Caco-2 (cell line): ENCODE data around the gene SPACA9. TPM values are rescaled to one million over a fixed set of nuclear protein-coding genes. Genes with fewer than 3 reads are reported as not detected.

Source experiments
- BruUV-seq: library from RNA; stranded (reverse); fragments of 400-500 nt; replicated peaks from 2 replicates; lab custom pipeline; 2021; lab: Mats Ljungman, UMichigan
- CTCF ChIA-PET: fragments of 300-600 bp; sonication (Branson Sonifier 250); formaldehyde crosslinking; loops from one replicate; lab custom pipeline; 2022; ENCODE audit warnings: antibody characterized with exemption; lab: Charles Lee
- POLR2A ChIA-PET: fragments of 300-600 bp; sonication (Branson Sonifier 250); formaldehyde crosslinking; loops from one replicate; lab custom pipeline; 2022; ENCODE audit warnings: antibody characterized with exemption; lab: Charles Lee
- DNase-seq, 2 experiments: peaks; one replicate each; pipeline versions ENCODE4 v3.0.0 to v3.0.0-alpha.2; 2020 to 2022
- H3K27me3 ChIP-seq: replicated peaks from 2 replicates; pipeline ENCODE4 v1.6.0; 2011; ENCODE audit warnings: low read length; ENCODE audit not compliant: control insufficient read depth, insufficient read depth
- H3K36me3 ChIP-seq: 2 replicates; pipeline ENCODE4 v1.5.1; 2011; ENCODE audit warnings: low read length; ENCODE audit not compliant: control insufficient read depth, insufficient read depth
- H3K4me1 ChIP-seq: fragments of 250-450 bp; sonication (Bioruptor Pico); 2 replicates; pipeline ENCODE4 v1.5.1; 2020; ENCODE audit warnings: mild to moderate bottlenecking
- H3K4me3 ChIP-seq: 2 replicates; pipeline ENCODE4 v1.5.1; 2011; ENCODE audit warnings: low read depth, mild to moderate bottlenecking, control low read depth, low read length
- H3K9me3 ChIP-seq: fragments of 250-450 bp; sonication (Bioruptor Pico); 2 replicates; pipeline ENCODE4 v1.5.1; 2020; ENCODE audit warnings: mild to moderate bottlenecking, moderate library complexity
- H3K27ac Mint-ChIP-seq: one replicate; pipeline ENCODE4 v1.8.0; 2022; ENCODE audit warnings: mixed read lengths; ENCODE audit not compliant: unreplicated experiment
- H3K27me3 Mint-ChIP-seq: one replicate; pipeline ENCODE4 v1.8.0; 2022; ENCODE audit warnings: mixed read lengths; ENCODE audit not compliant: insufficient read depth, unreplicated experiment
- H3K36me3 Mint-ChIP-seq: one replicate; pipeline ENCODE4 v1.8.0; 2022; ENCODE audit warnings: mild to moderate bottlenecking, mixed read lengths; ENCODE audit not compliant: insufficient read depth, unreplicated experiment
- H3K4me1 Mint-ChIP-seq: one replicate; pipeline ENCODE4 v1.8.0; 2022; ENCODE audit warnings: low read depth, mixed read lengths; ENCODE audit not compliant: unreplicated experiment
- H3K4me3 Mint-ChIP-seq: one replicate; pipeline ENCODE4 v1.8.0; 2022; ENCODE audit warnings: mild to moderate bottlenecking, moderate library complexity, mixed read lengths; ENCODE audit not compliant: unreplicated experiment
- H3K9me3 Mint-ChIP-seq: one replicate; pipeline ENCODE4 v1.8.0; 2022; ENCODE audit warnings: mixed read lengths; ENCODE audit not compliant: unreplicated experiment
- CTCF ChIP-seq, 2 experiments: fragments of 200-600 bp in 1 of 2; IDR thresholded peaks; 1 replicate in 1 of 2; 2 replicates in 1 of 2; pipeline versions ENCODE4 v1.5.1 to v1.8.0; 2011 to 2022; ENCODE audit warnings: antibody characterized with exemption in 1 of 2, control low read depth in 1 of 2, inconsistent platforms in 1 of 2, low read depth in 1 of 2, low read length in 1 of 2, mild to moderate bottlenecking in 1 of 2, moderate library complexity in 1 of 2; ENCODE audit not compliant: insufficient read depth in 1 of 2, severe bottlenecking in 1 of 2, unreplicated experiment in 1 of 2
- intact Hi-C: fragments of 100-400 bp; cut with micrococcal nuclease; formaldehyde crosslinking; loops from one replicate; pipeline ENCODE4 v1.10.0; 2022; ENCODE audit not compliant: unreplicated experiment
- total RNA-seq: library from RNA; stranded (reverse); gene quantifications from 2 replicates; pipeline ENCODE4 v1.2.3, GENCODE V29; 2022

The SPACA9 gene
- total RNA-seq, 1 experiment from 2014 or later: 0.64 TPM

DNA sequence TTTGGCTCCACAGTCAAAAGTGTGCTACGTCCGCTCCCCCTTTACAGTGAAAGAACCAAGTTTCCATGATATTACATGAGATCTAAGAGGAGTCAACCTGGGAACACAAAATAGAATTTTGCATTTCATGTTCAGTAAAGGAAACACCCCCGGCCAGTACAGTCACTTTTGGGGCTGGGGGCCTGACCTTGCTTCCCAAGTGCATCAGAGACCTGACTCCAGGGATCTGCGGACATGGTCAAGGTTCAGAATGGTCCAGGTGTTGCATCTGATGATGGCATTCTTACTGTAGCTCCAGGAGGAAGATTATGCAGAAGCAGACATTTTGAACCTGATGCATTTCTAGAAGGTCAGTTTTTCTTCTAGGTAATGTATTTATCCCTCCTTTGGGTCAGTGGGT, 40.4 kb upstream of the SPACA9 start:
- intact Hi-C loops: no loop called here
- no peak for TF ChIP-seq CTCF (IDR thresholded peaks at IDR 0.05; ENCODE audit: insufficient read depth in 1 of 2, low read depth in 1 of 2, low read length in 1 of 2, severe bottlenecking in 1 of 2, unreplicated experiment in 1 of 2)
- Mint-ChIP-seq H3K36me3 (no peaks in the 10 kb centered on the region), H3K27ac (no peak overlapping the region), H3K9me3 (no peaks in the 10 kb centered on the region), H3K4me1 (no peaks in the 10 kb centered on the region), H3K27me3 (no peaks in the 10 kb centered on the region), H3K4me3 (no peak overlapping the region)
- Histone ChIP-seq H3K4me1 (no peaks in the 10 kb centered on the region), H3K4me3 (no peak overlapping the region), H3K36me3 (no peaks in the 10 kb centered on the region), H3K9me3 (no peaks in the 10 kb centered on the region), H3K27me3 (no peaks in the 10 kb centered on the region)
- ChIA-PET CTCF (no interaction called here), POLR2A (no interaction called here)
- no TSS peak for BruUV-seq
- DNase-seq: peak in 1 of 2 experiments; percentile 7

GRCh38 chr9:132840980-132841379, 37.7 kb upstream of the SPACA9 start:
- Histone ChIP-seq H3K27me3 (no peaks in the 10 kb centered on the region), H3K9me3 (no peaks in the 10 kb centered on the region), H3K36me3 (no peaks in the 10 kb centered on the region), H3K4me3 (no peak overlapping the region), H3K4me1 (no peaks in the 10 kb centered on the region)
- POLR2A ChIA-PET: no interaction called here
- Mint-ChIP-seq H3K4me1 (no peaks in the 10 kb centered on the region), H3K27me3 (no peaks in the 10 kb centered on the region), H3K27ac (no peak overlapping the region), H3K36me3 (no peaks in the 10 kb centered on the region), H3K9me3 (no peaks in the 10 kb centered on the region), H3K4me3 (no peak overlapping the region)
- BruUV-seq: no TSS peak
- peak in 1 of 2 experiments; percentile 14 for DNase-seq
- CTCF ChIA-PET: no interaction called here
- no peak for TF ChIP-seq CTCF (IDR thresholded peaks at IDR 0.05; ENCODE audit: insufficient read depth in 1 of 2, low read depth in 1 of 2, low read length in 1 of 2, severe bottlenecking in 1 of 2, unreplicated experiment in 1 of 2)
- intact Hi-C loops: no loop called here

DNA sequence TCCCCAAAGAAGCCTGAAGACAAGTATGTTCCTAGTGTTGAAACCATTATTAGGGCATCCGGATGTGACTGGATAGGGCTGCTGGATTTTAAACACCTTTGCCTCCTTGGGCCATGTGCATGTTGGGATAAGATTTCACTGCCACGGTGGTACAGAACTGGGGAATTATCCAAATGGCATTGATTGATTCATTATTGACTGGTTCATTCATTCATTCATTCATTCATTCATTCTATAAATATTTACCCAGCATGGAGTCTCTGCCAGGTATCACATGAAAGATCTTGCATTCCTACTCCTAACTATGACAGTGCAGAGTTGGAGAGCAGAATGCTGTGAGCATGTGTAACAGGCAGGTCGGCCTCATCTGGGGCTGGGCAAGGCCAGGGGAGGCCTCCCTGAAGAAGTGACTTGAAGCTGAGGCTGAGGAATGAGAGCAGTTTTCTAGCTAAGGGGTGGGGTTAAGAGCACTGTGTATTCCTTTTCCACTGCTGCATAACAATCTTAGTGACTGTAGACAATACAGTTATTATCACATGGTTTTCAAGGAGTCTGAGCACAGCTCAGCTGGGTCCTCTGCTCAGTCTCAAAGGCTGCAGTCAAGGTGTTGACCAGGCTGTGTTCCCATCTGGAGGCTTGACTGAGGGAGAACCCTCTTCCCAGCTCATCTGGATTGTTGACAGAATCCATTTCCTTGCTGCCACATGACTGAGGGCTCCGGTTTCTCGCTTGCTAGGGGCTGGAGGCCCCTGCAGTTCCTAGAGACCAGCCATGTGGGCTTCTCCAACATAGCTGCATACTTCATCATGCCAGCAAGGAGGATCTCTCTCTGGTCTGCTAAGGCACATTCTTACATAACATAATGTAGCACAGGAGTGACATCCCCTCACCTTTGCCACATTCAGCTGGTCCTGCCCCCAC, 36.3 kb upstream of the SPACA9 start:
- CTCF ChIA-PET: interaction anchor here (0.6 to 0.9 kb wide), 2 partner anchors 23 to 106 kb away, joined by 4 to 12 read pairs; no protein-coding TSS in a partner anchor
- no peaks in the 10 kb centered on the region for H3K36me3 ChIP-seq
- no peaks in the 10 kb centered on the region for H3K9me3 Mint-ChIP-seq
- peak in 1 of 2 experiments; percentile 23 for DNase-seq
- no peaks in the 10 kb centered on the region for H3K4me1 ChIP-seq
- H3K4me1 Mint-ChIP-seq: no peaks in the 10 kb centered on the region
- H3K27ac Mint-ChIP-seq: no peak overlapping the region
- no peaks in the 10 kb centered on the region for H3K27me3 Mint-ChIP-seq
- no peak for TF ChIP-seq CTCF (IDR thresholded peaks at IDR 0.05; ENCODE audit: insufficient read depth in 1 of 2, low read depth in 1 of 2, low read length in 1 of 2, severe bottlenecking in 1 of 2, unreplicated experiment in 1 of 2)
- BruUV-seq: no TSS peak
- intact Hi-C loops: no loop called here
- no peak overlapping the region for H3K4me3 Mint-ChIP-seq
- H3K9me3 ChIP-seq: no peaks in the 10 kb centered on the region
- no peak overlapping the region for H3K4me3 ChIP-seq
- no peaks in the 10 kb centered on the region for H3K36me3 Mint-ChIP-seq
- H3K27me3 ChIP-seq: no peaks in the 10 kb centered on the region
- POLR2A ChIA-PET: no interaction called here
